HT1080 (cell line): Measurements from ENCODE around the gene EGLN1. TPM values are rescaled to one million over a fixed set of nuclear protein-coding genes. Genes with fewer than 3 reads are reported as not detected.
"Not testable (repeated sequence)": the region's sequence is repeated elsewhere in the genome, so short reads cannot be mapped to it uniquely, and the experiment has no call there.

Experiments used
- DNase-seq: peaks from one replicate; pipeline ENCODE4 v3.0.0-alpha.2; 2015; ENCODE audit warnings: low read depth
- total RNA-seq: library from RNA; depleted of rRNA; stranded (reverse); fragments of >200 nt; shearing (Covaris generic); gene quantifications from 2 replicates; pipeline ENCODE4 v1.2.3, GENCODE V29; 2014

The EGLN1 gene
- total RNA-seq, 1 experiment from 2014 or later = 25.8 TPM

DNA sequence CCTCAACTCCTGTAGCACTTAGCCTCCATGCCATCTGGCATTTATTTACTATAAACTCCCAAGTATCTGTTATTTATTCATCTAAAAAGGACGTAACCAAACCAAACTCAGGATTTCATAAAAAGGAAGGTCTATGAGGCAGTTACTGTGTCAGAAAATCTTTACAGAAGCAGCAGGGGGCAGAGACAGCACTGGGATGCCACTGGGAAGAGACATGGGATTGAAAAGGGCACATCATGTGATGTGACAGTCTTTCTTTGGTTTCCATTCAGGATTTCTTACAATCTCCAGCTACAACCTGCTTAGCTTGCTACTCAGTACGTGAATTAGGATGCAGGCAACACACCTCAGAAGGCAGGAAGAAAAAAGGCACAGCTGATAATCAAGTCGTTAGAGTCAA is 52.8 kb downstream of the EGLN1 start:
- no peak for DNase-seq

DNA sequence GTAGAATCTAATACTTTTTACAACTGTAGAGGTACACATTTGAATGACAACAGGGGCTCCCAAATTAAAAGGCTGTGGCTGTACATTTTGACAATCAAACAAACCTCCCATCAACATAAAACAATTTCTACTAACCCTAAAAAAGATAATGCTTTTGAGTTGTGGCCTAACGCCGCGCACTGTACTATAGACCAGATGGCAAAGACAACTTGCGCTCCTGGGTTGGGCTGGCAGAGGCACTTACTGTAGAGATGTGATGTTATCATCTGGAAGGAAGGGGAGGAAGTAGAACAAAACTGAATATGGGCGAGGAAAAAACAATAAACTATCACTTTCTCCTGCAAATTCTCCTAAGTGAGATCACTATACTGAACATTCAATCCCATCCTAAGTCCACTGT is 57.9 kb downstream of the EGLN1 start:
- no peak for DNase-seq

DNA sequence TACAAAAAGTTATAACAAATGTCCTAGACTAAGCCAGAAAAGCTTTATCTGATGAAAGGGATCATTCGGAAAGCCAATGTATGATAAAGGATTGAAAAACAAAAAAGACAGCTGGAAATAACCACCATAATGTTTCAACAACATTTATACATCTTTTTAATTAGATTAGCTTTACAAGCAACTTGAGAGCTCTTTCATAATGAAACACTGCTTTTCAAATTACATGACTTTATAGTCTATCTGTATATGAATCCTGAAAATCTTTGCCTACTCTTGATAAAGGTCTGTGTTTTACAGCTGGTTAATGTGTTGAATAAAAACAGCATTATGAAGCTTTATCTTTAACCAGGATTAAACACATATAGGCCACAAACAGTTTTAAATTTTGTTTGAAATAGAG is 58.5 kb downstream of the EGLN1 start:
- no peak for DNase-seq

DNA sequence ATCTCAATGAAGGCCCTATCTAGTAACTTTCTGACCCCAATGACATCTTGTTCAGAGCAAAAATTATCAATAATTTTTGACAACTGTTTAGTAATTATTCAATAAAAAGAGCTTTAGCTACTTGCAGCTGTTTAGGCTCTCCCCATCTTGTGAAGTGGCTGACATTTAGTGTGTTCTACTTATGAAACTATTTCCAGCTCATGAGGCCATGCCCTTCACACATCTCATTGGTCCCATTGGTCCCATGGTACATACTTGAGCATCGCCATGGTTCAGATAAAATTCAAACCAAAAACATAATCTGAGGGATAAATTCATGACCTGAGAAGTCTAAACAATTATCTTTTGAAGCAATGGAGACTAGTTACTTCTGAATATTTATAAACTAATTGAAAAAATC is 59.8 kb downstream of the EGLN1 start:
- no peak for DNase-seq

DNA sequence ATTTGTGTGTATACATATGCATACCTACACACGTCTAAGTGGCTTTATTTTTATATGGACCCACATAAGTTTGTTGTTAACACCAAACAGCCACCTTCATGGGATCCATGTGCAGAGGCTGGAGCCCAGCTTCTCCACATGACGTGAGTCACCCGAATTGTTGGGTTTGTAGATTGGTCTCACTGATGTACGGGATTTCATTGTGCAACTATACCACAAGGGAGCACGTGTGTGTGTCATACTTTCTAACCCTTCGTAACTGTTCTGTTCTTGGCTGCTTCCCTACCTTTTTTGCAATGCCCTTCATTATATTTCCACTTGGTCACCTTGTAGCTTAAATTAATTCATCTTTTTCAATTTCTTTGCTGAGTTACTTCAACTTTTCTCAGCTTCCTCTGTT is 63.0 kb downstream of the EGLN1 start:
- peak; percentile 61 for DNase-seq

DNA sequence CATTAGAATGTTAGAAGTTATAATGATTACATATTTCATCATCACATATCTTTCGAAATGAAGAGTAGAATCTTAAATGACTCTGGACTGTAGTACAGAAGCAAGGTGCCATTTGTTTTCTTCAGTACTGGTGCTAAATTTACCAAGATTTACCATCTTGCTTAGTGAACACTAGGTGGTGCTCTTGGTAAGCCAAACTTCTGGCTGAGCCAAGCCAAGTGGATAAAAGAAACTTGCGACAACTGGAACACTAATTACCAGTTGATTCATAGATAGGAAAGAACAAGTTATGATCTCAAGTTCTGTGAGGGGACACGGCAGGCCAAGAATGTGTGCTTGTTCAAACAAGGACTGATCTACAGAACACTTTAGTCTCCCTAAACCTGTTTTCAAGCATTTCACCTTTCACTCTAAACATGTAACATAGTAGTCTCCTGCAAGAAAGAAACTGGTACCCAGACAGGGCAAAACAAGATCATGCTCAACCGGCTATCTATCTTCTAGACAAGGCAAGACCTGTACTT is 64.2 kb downstream of the EGLN1 start:
- DNase-seq = peak; percentile 51

DNA sequence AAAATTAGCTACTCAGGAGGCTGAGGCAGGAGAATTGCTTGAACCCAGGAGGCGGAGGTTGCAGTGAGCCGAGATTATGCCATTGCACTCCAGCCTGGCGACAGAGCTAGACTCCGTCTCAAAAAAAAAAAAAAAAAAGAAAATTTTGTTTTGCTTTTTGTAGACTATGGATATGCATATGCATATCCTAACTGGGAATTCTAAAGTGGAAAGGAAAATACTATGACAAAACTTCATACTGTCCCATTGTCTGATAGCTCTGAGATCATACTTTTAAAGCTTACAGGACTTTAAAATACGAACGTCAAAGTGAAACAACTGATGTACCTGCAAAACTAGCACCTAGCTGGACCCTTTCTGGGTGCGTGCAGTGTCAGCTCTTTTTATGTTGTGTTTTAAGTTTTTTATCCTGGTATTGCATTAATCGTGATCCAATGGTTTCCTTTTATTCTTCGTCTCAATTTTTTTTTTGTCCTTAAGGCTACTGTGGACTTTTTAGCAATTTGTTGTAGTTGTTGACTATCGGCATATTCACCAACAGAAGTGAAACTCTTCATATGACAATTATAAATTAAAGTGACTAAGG is 64.8 kb downstream of the EGLN1 start:
- no peak for DNase-seq

DNA sequence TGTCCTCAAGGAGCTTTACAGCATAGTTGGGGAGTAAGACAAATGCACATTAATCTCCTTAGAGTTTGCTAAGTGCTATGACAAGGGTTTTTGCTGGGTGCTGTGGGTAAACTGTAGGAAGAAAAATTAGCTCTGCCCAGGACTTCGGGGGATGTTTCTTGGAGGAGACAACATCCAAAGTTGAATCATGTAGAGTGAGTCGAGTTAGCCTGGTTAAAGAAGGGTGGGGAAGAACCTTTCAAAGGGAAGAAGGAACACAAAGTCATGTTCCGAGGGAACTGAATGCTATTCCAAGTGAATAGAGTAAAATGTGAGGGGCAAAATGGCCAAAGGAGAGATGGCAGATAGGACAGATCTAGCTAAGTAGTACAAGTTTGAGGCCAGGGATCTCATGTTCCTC is 66.9 kb downstream of the EGLN1 start:
- no peak for DNase-seq

DNA sequence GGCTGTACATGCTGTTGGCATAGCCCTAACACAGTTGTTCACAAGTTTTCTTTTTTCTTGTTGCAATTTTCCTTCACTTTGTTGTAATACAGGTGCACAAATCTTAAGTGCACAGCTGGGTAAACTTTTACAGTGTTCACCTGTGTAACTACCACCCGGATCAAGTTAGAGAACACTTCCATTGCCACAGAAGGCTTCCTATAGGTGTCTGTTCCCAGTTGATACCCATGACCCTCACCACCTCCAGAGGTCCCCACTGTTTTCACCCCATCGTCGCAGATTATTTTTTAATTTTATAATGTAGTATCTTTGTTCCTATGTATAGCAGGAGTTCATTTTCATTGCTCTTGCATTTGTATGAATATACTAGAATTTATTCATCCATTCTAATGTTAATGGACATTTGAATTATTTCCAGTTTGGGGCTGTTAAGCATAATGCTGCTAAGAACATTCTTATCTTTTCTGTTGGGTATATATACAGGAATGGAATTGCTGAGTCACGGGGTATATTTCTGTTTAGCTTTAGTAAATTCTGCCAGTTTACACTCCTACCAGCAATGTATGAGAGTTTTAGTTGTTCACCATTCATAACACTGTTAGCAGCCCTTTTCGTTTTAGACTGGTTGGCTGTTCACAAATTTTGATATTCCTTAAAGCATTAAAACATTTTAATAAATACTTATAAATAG is 67.6 kb downstream of the EGLN1 start:
- no peak for DNase-seq

DNA sequence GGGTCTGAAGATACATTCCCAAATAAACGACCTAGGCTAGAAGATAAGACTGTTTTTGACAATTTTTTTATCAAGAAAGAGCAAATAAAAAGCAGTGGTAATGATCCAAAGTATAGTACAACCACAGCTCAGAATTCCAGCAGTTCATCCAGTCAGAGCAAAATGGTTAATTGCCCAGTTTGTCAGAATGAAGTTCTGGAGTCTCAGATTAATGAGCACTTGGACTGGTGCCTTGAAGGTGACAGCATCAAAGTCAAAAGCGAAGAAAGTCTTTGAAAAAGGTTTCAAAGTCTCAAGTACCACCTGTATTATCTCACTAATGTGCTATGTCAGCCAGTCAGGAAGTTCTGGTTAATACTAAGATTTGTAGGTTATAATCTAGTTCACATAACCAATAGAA is 69.0 kb downstream of the EGLN1 start:
- DNase-seq = no peak

DNA sequence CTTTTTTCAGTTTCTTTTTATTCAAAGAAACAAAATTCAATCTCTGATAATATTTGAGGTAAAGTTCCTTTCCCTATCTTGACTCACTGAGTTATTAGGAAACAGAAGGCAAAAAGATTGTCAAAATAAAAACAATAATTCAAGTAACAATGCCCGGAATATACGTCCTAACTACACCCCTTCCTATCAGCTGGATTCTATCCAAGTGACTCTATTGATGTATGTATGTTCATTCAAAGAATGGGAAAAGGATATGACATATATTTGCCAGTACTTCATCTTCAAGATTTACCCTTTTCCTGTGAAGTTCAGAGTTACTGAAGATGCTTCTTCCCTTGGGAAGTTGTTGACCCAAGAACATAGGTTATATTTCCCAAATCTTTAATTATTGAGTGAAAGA is 70.3 kb downstream of the EGLN1 start:
- DNase-seq = no peak

DNA sequence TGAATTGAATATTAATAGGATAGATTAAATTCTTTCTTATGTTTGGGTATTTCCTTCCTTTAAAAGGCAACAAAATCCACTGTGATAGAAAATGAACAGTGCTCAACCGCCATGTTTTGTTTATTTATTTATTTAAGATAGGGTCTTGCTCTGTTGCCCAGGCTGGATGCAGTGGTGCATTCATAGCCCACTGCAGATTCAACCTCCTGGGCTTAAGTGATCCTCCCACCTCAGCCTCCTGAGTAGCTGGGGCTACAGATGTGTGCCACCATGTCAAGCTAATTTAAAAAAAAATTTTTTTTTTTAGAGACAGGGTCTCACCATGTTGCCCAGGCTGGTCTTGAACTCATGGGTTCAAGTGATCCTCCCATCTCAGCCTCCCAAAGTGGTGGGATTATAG is 73.2 kb downstream of the EGLN1 start:
- DNase-seq = not testable (repeated sequence)

DNA sequence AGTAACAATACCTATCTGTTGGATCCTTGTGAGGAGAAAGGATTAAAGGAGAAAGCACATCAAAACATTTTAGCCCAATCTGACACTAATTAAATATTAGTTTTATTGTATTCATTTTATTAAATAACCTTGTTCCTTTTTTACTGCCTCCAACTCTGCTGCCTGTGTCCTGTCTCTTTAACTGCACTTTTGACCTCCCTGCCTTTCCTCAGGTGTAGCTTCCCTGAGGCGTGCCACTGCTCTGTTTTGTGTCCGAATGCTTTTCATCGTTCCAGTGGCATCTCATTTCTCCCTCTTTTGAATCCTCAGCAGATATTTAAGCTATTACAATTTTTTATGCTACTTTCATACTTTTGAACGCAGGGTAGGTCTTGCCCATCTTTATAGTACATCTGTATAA is 73.6 kb downstream of the EGLN1 start:
- DNase-seq = no peak

DNA sequence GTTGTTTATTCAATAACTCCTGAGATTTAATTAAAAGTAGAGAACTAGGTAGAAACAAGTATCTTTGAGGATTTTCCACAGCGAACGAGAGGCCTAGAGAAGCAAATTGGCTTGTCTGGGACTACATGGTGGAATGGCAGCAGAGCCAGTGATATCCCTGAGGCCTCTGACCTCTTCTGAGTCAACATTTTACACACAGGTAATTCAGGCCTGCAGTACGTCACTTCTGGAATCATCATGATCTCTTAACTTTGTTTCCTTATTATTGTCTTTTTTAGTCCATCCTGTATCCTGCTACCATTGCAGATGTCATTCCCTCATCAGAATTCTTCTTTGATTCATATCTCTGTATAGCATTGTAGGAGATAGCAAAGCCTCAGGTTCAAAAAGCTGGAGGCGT is 74.1 kb downstream of the EGLN1 start:
- DNase-seq = no peak

DNA sequence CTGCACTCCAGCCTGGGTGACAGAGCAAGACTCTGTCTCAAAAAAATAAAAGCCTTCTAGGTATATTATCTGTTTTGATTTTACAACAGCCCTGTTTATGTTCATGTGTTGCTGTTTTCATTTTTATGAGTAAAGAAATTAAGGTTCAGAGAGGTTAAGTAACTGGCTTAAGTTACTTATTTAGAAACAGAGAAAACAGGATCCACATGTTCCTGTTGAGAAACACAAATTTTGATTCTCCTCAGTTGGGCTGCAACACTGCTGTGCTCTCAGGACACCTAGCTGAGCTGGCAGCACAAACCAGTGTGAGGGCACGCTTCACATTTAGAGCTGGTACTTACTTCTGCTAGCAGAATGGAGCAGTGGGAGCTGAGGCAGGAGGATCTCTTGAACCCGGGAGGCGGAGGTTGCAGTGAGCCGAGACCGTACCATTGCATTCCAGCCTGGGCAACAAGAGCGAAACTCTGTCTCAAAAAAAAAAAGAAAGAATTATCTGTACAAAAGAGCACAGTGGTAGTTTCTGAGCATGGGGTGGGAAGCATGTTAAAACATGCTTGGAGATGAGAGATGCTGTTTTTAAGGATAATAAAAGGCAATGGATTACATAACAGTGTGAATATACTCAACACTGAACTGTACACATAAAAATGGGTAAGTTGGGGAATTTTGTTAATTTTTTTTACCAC is 81.6 kb downstream of the EGLN1 start:
- no peak for DNase-seq

DNA sequence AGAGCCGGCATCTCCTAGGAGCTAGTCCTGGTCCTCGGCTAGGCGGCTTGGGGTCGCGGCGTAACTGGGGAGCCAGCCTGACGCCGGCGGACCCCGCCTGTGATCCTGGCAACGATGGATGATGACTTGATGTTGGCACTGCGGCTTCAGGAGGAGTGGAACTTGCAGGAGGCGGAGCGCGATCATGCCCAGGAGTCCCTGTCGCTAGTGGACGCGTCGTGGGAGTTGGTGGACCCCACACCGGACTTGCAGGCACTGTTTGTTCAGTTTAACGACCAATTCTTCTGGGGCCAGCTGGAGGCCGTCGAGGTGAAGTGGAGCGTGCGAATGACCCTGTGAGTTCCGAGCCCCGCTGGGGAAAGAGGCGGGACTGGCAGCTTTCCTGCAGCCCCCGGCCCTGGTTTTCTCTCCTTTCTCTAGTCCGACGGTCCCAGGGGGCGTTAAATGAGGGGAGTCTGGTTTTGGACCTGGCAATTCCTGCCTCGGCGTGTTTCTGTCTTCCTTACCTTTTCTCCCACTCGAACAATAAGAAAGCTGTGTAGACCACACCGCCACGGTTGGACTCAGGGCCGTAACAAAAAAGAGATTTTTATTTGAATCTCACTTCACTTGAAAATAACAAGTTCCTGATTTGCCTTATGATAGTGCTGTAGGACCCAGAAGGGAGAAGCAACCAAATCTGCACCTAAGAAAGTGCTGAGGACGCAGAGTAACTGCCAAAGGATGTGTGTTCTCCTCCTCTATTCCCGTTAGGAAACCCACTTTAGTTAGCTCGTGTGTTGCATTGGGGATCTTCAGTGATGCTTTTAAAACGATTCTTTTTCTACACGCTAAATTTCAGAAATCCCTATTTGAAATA is 83.6 kb downstream of the EGLN1 start, which contains the start of gene SPRTN:
SPRTN (plus strand) TSS at position 24 of the 859 bp plus-strand sequence; CDS start at position 115, 91 bp downstream.
- no peak for DNase-seq

DNA sequence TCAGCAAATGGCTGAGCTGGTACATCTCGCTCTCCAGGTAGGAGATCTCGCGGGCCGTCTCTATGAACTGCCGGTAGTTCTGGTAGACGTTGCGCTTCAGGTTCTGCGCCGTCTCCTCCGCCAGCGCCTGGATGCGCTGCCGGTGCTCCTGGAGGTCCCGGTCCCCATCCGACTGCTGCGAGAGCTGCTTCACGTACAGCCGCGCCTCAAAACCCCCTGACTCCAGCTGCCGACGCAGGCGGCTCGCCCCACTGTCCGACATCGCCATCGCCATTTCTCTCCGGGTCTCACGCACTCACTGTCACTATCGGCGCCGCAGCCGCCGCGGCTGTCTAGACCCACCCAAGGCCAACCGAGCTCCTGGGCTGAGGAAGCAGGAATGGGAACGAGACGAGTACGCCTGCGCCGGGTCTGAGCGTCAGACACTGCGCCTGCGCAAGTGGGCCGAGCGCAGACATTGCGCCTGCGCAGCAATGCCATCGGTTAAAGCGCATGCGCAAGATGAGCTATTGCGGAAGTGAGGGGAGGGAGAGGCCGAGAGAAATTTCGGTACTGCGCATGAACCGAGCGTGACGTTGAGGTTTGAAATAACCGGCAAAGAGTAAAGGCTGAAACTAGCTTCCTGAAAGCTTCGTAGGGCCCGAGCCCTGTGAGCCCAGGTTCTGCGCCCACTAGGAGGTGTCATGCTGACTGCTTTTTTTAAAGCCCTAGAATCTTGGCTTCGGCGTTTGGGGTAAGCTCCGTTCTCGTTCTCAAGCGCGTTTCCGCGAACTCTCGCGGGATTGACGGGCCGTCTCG is 84.4 kb downstream of the EGLN1 start, which contains the start of gene EXOC8:
EXOC8 (minus strand) TSS at position 381 of the 798 bp plus-strand sequence; CDS start at position 274, 107 bp downstream.
- DNase-seq = peak; percentile 96

DNA sequence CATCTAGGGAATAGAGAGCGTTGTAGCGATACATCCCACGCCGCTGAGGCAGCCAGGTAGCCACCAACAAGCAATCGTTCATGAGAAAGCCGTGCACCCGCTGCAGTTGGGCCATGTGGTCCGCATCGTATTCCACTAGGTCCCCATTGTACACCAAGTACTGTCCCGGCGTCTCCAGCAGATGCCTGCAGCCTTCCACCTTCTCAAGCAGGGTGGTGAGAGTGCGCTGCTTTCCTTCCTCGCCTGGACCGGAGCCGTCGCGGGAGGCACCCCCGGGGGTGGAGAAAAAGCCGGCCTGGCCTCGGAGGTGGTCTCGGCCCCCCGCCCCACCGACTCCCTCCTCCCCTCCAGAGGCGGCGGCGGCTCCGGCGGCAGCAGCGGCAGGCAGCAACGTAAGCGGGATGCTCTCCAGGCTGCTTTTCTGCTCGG is 85.0 kb downstream of the EGLN1 start:
- no peak for DNase-seq

DNA sequence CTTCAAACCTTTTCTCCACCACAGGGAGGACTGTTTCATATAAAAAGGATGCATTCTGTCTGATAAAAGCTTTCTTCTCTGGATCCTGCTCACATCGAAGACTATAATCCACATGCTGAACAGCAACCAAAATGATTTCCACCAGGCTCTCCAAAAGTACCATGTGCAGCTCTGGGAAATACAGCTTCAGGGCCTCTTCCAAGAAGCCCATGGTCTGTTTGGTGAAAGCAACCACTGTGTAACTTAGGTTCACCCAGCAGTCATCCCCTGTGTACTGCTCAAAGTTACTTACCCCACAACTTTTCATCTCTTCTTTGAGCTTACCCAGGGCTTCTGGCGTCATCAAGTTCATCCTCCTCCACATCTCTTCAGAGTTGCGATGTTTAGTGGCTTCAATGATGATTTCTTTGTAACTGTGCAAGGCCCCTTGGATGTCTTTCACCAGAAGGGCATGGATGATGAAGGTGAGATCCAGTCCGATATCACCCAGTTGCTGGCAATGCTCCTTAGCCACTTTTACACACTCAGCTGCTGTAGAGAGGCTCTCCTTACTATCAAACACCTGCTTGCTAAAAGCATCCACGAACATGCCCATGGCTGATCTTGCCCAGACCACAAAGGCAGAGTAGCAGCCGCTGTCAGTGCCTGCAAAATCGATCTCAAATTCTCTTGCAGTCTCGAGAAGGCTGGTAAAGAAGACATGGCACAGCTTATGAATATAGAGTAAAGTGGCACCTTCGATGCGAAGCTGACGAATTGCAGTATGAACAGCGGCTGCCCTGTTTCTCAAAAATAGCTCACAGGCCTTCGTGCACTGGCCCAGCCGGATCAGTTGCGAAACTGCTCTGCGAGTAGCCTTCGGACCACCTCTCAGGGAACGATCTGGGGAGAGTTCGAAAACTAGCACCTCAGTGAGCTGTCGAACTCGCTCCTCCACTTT is 86.2 kb downstream of the EGLN1 start:
- DNase-seq = no peak
